Bone marrow (tissue), 2 donors: Measurements from ENCODE around the gene MGAT5B.
"Not testable (repeated sequence)": the region's sequence is repeated elsewhere in the genome, so short reads cannot be mapped to it uniquely, and the experiment has no call there.

Experiments
- DNase-seq, 2 donors: peaks; one replicate each; lab custom pipeline; 2025; lab: John Stamatoyannopoulos, UW

MGAT5B gene

DNA sequence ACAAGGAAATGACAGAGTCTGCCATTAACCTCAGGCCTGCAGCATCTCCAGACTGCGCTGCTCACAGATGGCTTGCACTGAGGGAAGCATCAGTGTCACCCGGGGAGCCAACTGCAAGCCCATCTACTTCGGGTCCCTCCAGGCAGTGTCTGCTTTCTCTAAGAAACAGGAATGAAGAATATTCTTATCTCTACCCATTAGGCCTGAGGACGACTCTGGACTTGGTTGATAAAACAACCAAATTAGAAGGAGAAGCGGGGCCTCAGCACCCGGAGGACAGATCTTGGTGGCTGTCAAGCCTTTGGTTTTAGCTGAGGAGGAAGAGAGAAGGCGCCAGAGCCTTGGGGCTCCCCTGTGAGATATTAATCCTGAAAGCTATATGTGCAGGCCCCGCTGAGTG is 19.5 kb upstream of the MGAT5B start:
- DNase-seq = no peak

DNA sequence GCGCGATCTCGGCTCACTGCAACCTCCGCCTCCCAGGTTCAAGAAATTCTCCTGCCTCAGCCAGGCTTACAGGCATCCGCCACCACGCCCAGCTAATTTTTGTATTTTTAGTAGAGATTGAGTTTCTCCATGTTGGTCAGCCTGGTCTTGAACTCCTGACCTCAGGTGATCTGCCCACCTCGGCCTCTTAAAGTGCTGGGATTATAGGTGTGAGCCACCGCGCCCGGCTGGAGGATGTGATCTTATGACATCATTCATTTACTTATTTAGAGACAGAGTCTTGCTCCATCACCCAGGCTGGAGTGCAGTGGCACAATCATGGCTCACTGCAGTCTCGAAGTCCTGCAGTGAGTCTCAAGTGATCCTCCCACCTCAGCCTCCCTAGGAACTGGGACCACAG is 19.0 kb upstream of the MGAT5B start:
- DNase-seq = not testable (repeated sequence)

DNA sequence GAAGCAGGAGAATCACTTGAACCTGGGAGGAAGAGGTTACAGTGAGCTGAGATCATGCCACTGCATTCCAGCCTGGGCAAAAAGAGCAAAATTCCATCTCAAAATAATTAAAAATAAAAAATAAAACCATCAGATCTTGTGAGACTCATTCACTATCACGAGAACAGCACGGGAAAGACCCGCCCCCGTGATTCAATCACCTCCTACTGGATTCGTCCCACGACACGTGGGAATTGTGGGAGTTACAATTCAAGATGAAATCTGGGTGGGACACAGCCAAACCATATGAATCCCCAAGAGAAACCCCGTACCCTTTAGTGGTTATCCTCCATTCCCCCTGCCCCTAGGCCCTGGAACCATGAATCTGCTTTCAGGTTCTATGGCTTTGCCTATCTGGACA is 15.4 kb upstream of the MGAT5B start:
- DNase-seq = no peak

DNA sequence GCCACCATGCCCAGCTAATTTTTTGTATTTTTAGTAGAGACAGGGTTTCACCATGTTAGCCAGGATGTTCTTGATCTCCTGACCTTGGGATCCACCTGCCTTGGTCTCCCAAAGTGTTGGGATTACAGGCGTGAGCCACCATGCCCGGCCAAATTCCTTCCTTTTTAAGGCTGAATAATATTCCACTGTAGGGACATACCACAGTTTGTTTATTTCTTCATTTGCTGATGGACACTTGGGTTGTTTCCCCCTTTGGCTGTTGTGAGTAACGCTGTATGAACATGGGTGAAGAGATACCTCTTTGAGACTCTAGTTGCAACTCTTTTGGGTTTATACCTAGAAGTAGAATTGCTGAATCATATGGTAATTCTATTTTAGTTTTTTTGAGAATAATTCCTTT is 13.1 kb upstream of the MGAT5B start:
- DNase-seq = no peak

- no peak for DNase-seq
Observed at GRCh38 chr17:76862079-76862478, 6.1 kb upstream of the MGAT5B start.

DNA sequence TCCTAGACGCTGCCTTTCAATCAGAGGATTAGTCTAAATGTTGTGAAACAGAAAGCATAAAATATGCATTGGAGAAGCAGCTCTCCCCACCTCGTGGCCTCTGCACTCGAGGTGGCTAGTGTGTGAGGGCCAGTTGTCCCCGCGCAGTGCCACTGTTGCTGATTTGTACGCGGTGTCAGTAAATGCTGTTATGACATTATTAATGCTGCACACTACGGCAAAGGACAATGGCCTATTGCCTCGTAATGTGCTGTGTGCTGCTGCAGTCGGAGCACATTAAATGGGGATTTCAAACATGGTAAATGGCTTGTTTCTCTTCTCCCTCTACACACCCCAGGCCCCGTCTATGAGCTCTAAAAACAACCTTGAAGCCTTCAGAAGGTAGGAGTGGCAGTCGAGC is 5.7 kb upstream of the MGAT5B start:
- DNase-seq = no peak

DNA sequence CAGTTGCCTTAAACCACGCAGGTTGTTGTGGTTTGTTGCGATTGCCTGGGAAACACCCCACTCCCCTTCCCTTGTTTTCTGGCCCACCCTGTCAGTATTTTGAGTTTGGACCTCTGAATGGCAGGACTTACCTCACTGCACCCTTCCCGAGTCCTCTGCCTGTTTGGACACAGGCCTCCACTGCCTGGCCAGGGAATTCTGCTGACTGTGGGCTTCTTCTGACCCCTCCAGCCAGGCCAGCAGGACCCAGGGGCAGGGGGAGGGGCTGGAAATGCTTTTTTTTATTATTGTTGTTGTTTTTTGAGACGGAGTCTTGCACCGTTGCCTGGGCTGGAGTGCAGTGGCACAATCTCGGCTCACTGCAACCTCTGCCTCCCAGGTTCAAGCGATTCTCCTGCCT is 4.2 kb upstream of the MGAT5B start:
- DNase-seq = no peak

DNA sequence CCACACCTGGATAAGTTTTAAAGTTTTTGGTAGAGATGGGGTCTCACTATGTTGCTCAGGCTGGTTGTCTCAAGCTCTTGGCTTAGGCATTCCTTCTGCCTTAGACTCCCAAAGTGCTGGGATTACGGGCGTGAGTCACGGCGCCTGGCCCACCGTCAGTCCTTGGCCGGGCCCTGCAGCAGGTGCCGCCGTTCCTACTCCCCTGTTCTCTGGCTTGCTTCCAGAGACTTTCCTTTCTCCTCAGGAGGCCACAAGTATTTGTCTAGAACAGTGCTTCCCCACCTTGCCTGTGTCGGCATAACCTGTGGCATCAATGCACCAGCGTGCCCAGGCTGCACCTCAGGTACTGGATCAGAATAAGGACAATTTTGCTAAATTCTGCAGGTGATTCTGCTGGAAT is 3.0 kb upstream of the MGAT5B start:
- DNase-seq = no peak

DNA sequence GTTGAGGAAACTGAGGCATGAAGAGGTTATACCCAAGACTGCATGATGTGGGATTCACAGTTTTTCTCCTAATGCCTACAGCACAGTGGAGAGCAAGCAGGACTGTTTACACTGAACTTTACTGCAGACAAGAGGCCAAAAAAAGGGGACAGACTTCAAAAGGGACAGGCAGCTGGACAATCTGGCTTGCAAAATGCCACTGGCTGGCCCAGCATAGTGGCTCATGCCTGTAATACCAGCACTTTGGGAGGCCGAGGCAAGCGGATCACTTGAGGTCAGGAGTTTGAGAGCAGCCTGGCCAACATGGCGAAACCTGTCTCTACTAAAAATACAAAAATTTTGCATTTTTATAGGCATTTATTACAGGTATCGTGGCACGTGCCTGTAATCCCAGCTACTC is 2.0 kb upstream of the MGAT5B start:
- DNase-seq = no peak

DNA sequence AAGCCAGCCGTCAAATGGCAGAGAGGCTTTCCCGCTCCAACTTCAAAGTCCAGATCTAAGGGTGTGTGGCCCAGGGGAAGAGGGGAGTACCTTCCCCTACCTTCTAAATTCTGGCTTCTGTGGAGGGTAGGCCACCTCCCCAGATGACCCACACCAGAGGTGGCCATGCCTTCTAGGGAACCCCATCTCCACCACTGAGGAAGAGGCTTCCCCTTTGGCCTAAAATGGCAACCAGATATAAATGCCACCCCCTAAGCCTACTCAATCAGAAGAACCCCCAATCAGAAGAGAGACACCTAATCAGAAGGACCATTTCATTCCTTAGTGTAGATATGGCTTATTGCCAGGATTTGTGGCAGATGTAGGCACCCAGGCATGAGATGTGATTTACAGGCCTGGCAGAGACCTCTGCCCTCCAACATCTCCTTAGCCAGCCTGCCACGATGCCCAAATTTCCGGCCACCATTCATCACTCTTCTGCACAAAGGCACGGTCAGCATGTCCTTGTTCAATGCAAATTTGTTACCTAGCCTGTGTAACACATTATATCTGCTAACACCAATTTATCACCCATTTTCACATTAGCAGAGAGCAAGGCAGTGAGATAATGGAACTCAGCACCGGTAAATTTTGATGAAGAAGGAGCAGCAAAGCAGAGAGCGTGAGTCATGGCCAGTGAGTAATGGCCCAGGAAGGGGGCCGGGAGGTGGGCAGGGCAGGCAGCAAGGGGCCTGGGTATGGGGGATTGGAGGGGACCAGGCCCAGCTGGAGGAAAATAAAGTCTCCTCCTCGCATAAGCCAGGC is 1.2 kb upstream of the MGAT5B start:
- no peak for DNase-seq

GRCh38 chr17:76867578-76868175 is 527 bp upstream of the MGAT5B start:
- DNase-seq = no peak

DNA sequence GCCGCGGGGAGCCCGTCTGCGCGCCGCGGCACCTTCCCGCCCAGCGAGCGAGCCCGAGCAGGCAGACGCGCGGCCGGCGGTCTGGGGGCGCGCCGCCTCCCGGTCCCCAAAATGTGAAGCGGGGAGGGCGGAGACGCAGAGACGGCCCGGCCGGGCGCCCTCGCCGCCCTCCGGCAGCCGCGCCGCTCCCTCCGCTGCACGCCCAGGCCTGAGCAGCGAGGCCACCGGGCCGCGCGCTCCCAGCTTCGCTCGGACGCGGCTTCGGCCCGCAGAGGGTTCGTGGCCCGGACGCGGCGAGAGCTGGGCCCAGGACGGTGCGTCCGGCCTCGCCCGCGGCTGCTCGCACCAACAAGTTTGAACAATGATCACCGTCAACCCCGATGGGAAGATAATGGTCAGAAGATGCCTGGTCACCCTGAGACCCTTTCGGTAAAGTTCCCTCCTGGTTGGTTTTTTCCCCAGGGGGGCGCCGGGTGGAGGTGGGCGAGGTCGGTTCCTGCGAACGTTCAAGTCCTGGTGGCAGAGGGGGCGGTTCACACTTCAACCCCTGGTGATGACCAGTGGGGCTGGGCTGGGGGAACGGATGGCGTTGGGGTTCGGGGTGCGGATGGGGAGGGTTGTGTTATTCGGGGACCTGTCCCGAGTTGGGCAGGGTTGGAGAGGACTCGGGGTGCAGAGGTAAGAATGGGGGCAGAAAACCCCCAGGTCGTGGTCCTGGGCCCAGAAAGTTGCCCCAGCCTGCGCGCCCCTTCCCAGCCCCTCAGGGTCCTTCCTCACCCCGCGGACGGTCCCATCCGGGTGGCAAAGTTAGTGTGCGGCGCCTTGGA is 678 bp downstream of the MGAT5B start:
- DNase-seq = no peak

DNA sequence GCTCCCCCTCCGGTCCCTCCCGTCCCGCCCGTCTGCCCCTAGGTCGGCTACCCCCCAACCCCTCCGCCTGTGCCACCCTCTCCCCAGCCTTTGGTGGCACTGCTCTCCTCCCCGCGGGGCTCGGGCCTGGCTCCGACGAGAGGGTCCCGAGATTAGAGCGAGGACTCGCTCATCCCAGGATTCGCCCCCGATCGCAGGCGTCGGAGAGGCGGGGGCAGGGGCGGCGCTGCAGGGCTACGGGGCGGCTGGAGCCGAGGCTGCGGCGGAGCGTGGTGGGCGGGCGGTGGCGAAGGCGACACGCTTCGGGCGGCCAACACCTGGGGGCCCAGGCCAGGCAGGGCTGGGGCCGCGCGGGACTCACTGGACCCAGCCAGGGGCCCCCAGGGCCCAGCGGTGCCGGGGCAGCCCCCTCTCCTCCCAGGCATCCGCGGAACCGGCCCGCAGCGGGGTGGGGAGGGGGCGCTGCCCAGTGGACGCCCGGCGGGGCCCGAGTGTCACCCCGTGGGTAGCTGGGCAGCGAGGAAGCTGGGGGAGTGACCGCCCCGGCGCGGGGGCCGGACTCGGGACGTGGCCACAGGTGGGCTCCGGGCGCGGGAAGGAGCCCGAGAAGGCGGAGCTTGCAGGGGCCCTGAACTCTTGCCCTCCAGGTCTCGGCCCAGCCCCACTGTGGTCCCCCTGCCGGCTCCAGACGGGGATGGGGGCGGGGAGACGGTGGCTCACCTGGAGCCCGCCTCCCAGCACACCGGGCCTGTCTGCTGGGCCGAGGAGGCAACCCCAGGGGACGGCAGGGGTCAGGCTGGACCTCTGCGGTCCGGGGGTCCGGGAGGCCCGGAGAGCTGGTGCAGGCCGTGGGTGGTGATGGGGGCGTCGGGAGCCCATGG is 1.5 kb downstream of the MGAT5B start:
- no peak for DNase-seq

DNA sequence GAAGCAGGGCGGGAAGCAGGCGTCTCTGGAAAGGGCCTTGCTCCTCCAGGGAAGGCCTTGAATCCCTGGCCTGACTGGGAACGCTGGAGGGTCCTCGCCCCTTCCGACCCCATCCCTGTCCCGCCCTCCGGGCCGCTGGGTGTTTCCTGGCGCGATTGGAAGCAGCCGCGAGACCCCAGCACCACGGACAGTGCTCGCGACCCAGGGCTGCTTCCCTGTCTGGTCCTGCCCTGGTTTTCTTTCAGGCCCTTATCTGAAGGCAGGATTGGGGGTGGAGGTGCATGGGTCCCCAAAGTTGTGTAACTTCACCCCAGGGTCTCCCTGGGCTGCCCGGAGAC is 2.1 kb downstream of the MGAT5B start:
- DNase-seq = no peak

GRCh38 chr17:76871668-76872067 is 3.5 kb downstream of the MGAT5B start:
- no peak for DNase-seq

DNA sequence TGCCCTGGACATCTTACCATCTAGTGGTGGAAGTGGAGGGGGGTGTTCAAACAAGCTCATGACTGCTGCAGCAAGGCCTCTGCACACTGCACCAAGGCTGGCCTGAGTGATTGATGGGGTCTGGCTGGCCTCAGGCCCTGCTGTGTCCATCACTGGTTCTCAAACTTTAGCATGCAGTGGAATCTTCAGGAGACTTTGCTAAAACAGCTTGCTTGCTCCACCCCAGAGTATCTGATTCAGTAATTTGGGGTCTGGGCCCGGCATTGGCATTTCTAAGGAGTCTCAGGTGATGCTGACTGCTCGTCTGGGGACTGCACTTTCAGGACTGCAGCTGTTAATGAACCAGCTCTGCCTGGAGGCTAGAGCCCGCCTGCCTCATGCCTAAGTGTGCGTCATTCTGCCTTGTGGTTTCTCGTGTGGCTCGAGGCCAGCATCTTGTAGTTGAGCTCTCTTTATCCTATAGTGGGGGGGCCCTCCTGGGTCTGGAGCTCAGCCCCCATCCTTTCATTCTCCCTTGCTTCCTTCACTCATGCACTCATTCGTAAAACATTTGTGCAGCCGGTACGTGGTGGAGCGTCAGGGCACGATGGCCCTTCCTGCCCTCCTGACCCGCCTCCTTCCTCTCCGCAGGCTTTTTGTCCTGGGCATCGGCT is 4.1 kb downstream of the MGAT5B start:
- DNase-seq = no peak

DNA sequence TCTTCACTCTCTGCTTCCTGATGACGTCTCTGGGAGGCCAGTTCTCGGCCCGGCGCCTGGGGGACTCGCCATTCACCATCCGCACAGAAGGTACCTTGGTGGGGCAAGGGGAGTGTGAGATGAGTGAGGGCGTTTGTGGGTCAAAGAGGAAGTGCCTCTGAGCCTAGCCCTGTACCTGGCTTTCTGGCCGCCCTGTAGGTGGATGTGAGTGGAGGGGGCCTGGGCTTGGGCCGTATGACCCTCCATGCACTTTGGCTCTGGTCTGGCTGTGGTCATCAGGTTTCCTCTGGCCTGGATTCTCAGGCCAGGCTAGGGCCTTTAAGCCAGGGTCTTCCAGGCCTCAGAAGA is 4.6 kb downstream of the MGAT5B start:
- DNase-seq = no peak

DNA sequence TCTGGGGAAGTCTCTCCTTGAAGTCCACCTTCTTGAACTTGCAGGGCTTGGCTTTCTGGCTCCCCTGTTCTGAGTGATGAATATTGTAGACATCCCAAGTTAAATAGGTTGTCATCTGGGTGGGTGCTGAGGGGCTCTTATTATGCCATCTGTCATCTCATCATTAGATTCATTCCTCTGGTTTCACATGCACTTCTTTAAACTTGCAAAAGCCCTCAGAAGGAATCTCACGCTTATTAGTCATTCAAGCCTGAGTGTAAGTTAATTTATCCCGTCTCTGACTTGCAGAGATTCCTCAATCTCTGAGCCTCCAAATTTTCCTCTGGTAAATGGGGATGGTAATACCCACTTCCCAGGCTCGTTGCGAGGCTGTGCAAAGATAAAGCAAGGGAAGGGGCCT is 5.7 kb downstream of the MGAT5B start:
- DNase-seq = no peak

DNA sequence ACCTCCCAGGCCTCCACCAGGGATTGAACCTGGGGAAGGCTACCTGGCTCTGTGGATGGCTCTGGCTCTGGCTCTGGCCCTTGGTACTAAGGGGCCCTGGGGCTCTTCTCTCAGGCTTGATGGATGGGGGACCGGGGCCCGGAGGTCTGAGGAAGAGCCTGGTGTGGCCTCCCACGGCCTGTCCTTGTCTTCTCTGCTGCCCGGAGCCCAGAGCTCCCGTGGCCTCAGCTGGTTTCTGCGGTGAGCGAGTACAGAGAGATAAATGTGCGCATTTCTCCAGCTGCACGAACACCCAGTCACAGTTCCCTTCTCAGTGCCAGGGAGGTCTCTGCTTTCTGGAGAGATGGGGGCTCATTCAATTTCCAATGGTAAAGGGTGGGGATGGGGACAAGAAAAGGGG is 9.2 kb downstream of the MGAT5B start:
- DNase-seq = no peak

- no peak for DNase-seq
Observed at GRCh38 chr17:76878568-76878967, 10.4 kb downstream of the MGAT5B start.

GRCh38 chr17:76879254-76879653 is 11.1 kb downstream of the MGAT5B start:
- no peak for DNase-seq

- DNase-seq = no peak
Observed at GRCh38 chr17:76879691-76880090, 11.5 kb downstream of the MGAT5B start.
